AG04449 (cell line): ENCODE results near the gene SMYD5.

ENCODE experiments used
- CTCF ChIA-PET: fragments of 350-600 bp; formaldehyde crosslinking; extraction: SDS; loops from one replicate; lab custom pipeline; 2021; ENCODE audit warnings: antibody characterized with exemption; lab: Yijun Ruan, JAX
- POLR2A ChIA-PET: fragments of 400-600, 350-600 bp; formaldehyde crosslinking; extraction: SDS; loops from one replicate; lab custom pipeline; 2020; ENCODE audit warnings: antibody characterized with exemption, inconsistent platforms; lab: Yijun Ruan, JAX
- DNase-seq: peaks from one replicate; pipeline ENCODE4 v3.0.0-alpha.2; 2010; ENCODE audit warnings: low read depth, low spot score
- H3K4me3 ChIP-seq: 2 replicates; pipeline ENCODE4 v1.5.1; 2011; ENCODE audit warnings: low read depth, mild to moderate bottlenecking, control low read depth, low read length
- CTCF ChIP-seq: IDR thresholded peaks from one replicate; pipeline ENCODE4 v1.5.1; 2011; ENCODE audit warnings: mild to moderate bottlenecking, moderate library complexity, low read length, control low read depth, inconsistent platforms; ENCODE audit not compliant: insufficient read depth; ENCODE audit errors: missing control alignments

Gene SMYD5

GRCh38 chr2:73256618-73256922, 42.5 kb downstream of the SMYD5 start:
- DNase-seq: no peak
- POLR2A ChIA-PET: interaction anchor here (1.0 kb wide), 1 partner anchor 22 kb away, joined by 4 read pairs; the partner anchor contains the start of gene CCT7
- TF ChIP-seq CTCF: no peak
- no peak overlapping the region for H3K4me3 ChIP-seq
- CTCF ChIA-PET: interaction anchor here (0.8 to 1.1 kb wide), 2 partner anchors 171 to 363 kb away, joined by 3 read pairs; no protein-coding TSS in a partner anchor

- DNase-seq: no peak
- no peak overlapping the region for H3K4me3 ChIP-seq
- CTCF ChIA-PET: interaction anchor here (0.8 to 1.1 kb wide), 2 partner anchors 172 to 364 kb away, joined by 3 read pairs; no protein-coding TSS in a partner anchor
- POLR2A ChIA-PET: interaction anchor here (1.0 kb wide), 1 partner anchor 23 kb away, joined by 4 read pairs; the partner anchor contains the start of gene CCT7
- no peak for TF ChIP-seq CTCF
These were observed 43.0 kb downstream of the SMYD5 start for GRCh38 chr2:73257021-73257420.

GRCh38 chr2:73257425-73258125, 43.5 kb downstream of the SMYD5 start:
- TF ChIP-seq CTCF: no peak
- no peak overlapping the region for H3K4me3 ChIP-seq
- ChIA-PET CTCF (interaction anchor here (0.8 to 1.2 kb wide), 3 partner anchors 12 to 364 kb away, joined by 3 read pairs; no protein-coding TSS in a partner anchor), POLR2A (interaction anchor here (1.0 kb wide), 1 partner anchor 23 kb away, joined by 4 read pairs; the partner anchor contains the start of gene CCT7)
- DNase-seq: no peak

GRCh38 chr2:73258186-73258912, 44.3 kb downstream of the SMYD5 start:
- CTCF ChIA-PET: interaction anchor here (1.2 to 1.7 kb wide), 3 partner anchors 10 to 366 kb away, joined by 3 to 4 read pairs (median 4); no protein-coding TSS in a partner anchor

GRCh38 chr2:73258913-73259215, 44.8 kb downstream of the SMYD5 start:
- DNase-seq: no peak
- no peak for TF ChIP-seq CTCF
- CTCF ChIA-PET: interaction anchor here (1.2 to 1.9 kb wide), 5 partner anchors 10 to 367 kb away, joined by 3 to 6 read pairs (median 4); no protein-coding TSS in a partner anchor
- no peak overlapping the region for H3K4me3 ChIP-seq
- POLR2A ChIA-PET: no interaction called here

More at GRCh38 chr2:73258186-73258912, 44.3 kb downstream of the SMYD5 start:
- H3K4me3 ChIP-seq: no peak overlapping the region
- POLR2A ChIA-PET: no interaction called here
- TF ChIP-seq CTCF: no peak
- DNase-seq: no peak

GRCh38 chr2:73259276-73259675, 45.2 kb downstream of the SMYD5 start:
- no peak overlapping the region for H3K4me3 ChIP-seq
- no peak for TF ChIP-seq CTCF
- POLR2A ChIA-PET: interaction anchor here (1.0 kb wide), 1 partner anchor 15 kb away, joined by 3 read pairs; no protein-coding TSS in a partner anchor
- CTCF ChIA-PET: interaction anchor here (1.2 to 1.9 kb wide), 5 partner anchors 9 to 367 kb away, joined by 4 to 6 read pairs (median 5); no protein-coding TSS in a partner anchor
- DNase-seq: no peak
